ENCODE measurements around the gene NIPA2.
"Not testable (repeated sequence)": the region's sequence is repeated elsewhere in the genome, so short reads cannot be mapped to it uniquely, and the experiment has no call there.

NIPA2 gene

GRCh38 chr15:22838292-22839042 is at the start of gene NIPA2:
Gene NIPA2 (plus strand): TSS chr15:22838666. CDS start chr15:22851732, 13,066 bp downstream.
- peak; percentile 99 for DNase-seq (ENCODE audit: low read depth in 2 of 2)
- H3K4me3 ChIP-seq (replicated peaks in 1 of 2; ENCODE audit: low read depth in 2 of 2, low read length in 2 of 2) = peak within 1 kb of the TSS; percentile 76 to 87
- no peak for TF ChIP-seq CTCF (IDR thresholded peaks at IDR 0.05; ENCODE audit: low read depth, low read length)

GRCh38 chr15:22794063-22794462 is 44.4 kb upstream of the NIPA2 start:
- H3K4me3 ChIP-seq (replicated peaks in 1 of 2; ENCODE audit: low read depth in 2 of 2, low read length in 2 of 2) = no peak overlapping the region
- no peak for TF ChIP-seq CTCF (IDR thresholded peaks at IDR 0.05; ENCODE audit: low read depth, low read length)
- DNase-seq (ENCODE audit: low read depth in 2 of 2) = no peak

- no peak overlapping the region for H3K4me3 ChIP-seq (replicated peaks in 1 of 2; ENCODE audit: low read depth in 2 of 2, low read length in 2 of 2)
- no peak for DNase-seq (ENCODE audit: low read depth in 2 of 2)
- no peak for TF ChIP-seq CTCF (IDR thresholded peaks at IDR 0.05; ENCODE audit: low read depth, low read length)
Observed at GRCh38 chr15:22794621-22795167, 43.8 kb upstream of the NIPA2 start.

GRCh38 chr15:22795206-22796063 is 43.0 kb upstream of the NIPA2 start:
- no peak for DNase-seq (ENCODE audit: low read depth in 2 of 2)
- no peak for TF ChIP-seq CTCF (IDR thresholded peaks at IDR 0.05; ENCODE audit: low read depth, low read length)
- H3K4me3 ChIP-seq (replicated peaks in 1 of 2; ENCODE audit: low read depth in 2 of 2, low read length in 2 of 2) = no peak overlapping the region

GRCh38 chr15:22796079-22796478 is 42.4 kb upstream of the NIPA2 start:
- DNase-seq (ENCODE audit: low read depth in 2 of 2) = no peak
- TF ChIP-seq CTCF (IDR thresholded peaks at IDR 0.05; ENCODE audit: low read depth, low read length) = no peak
- no peak overlapping the region for H3K4me3 ChIP-seq (replicated peaks in 1 of 2; ENCODE audit: low read depth in 2 of 2, low read length in 2 of 2)

- TF ChIP-seq CTCF (IDR thresholded peaks at IDR 0.05; ENCODE audit: low read depth, low read length) = no peak
- H3K4me3 ChIP-seq (replicated peaks in 1 of 2; ENCODE audit: low read depth in 2 of 2, low read length in 2 of 2) = no peak overlapping the region
- DNase-seq (ENCODE audit: low read depth in 2 of 2) = no peak
Observed at GRCh38 chr15:22799902-22800301, 38.6 kb upstream of the NIPA2 start.

GRCh38 chr15:22803006-22803405 is 35.5 kb upstream of the NIPA2 start:
- not testable (repeated sequence) for DNase-seq (ENCODE audit: low read depth in 2 of 2); H3K4me3 ChIP-seq (replicated peaks in 1 of 2; ENCODE audit: low read depth in 2 of 2, low read length in 2 of 2)

Data from cardiac fibroblast (primary cell).